Activated CD4-positive, alpha-beta T cell treated with anti-CD3 and anti-CD28 coated beads for 36 hours (primary cell): ENCODE data around the gene GPRIN3. TPM values are rescaled to one million over a fixed set of nuclear protein-coding genes. Genes with fewer than 3 reads are reported as not detected.
"Not testable (repeated sequence)": the region's sequence is repeated elsewhere in the genome, so short reads cannot be mapped to it uniquely, and the experiment has no call there.

Experiments used
- ATAC-seq: fragments of 200-7000 bp; cut with Tn5 transposase; one replicate; pipeline ENCODE4 v1.10.0; 2021; ENCODE audit warnings: mild to moderate bottlenecking, moderate library complexity
- CTCF ChIA-PET: fragments of 350-600 bp; sonication (Branson Sonifier 250); formaldehyde crosslinking; loops from one replicate; lab custom pipeline; 2021; ENCODE audit warnings: antibody characterized with exemption; lab: Charles Lee
- POLR2A ChIA-PET: fragments of 350-600 bp; sonication (Branson Sonifier 250); formaldehyde crosslinking; loops from one replicate; lab custom pipeline; 2021; ENCODE audit warnings: antibody characterized with exemption, inconsistent platforms; lab: Charles Lee
- DNase-seq: peaks from one replicate; pipeline ENCODE4 v3.0.0-alpha.2; 2020
- H3K27ac Mint-ChIP-seq: one replicate; pipeline ENCODE4 v1.8.0; 2021; ENCODE audit warnings: mixed read lengths
- H3K27me3 Mint-ChIP-seq: one replicate; pipeline ENCODE4 v1.8.0; 2021; ENCODE audit warnings: mixed read lengths
- H3K36me3 Mint-ChIP-seq: one replicate; pipeline ENCODE4 v1.8.0; 2021; ENCODE audit warnings: low read depth, mixed read lengths
- H3K4me1 Mint-ChIP-seq: one replicate; pipeline ENCODE4 v1.8.0; 2021; ENCODE audit warnings: mixed read lengths
- H3K4me3 Mint-ChIP-seq: one replicate; pipeline ENCODE4 v1.8.0; 2021; ENCODE audit warnings: mild to moderate bottlenecking, moderate library complexity, mixed read lengths
- H3K9me3 Mint-ChIP-seq: one replicate; pipeline ENCODE4 v1.8.0; 2021; ENCODE audit warnings: low read depth, mixed read lengths
- intact Hi-C, 2 experiments: fragments of 100-400 bp; cut with DNase I in 1 of 2; cut with micrococcal nuclease in 1 of 2; formaldehyde crosslinking; loops; one replicate each; pipeline versions ENCODE4 v1.14.2 to v1.15.1; 2022 to 2024; cut with DNase I, micrococcal nuclease
- total RNA-seq, 2 experiments: library from RNA; stranded (reverse); gene quantifications; one replicate each; pipeline ENCODE4 v1.2.3, GENCODE V29; 2021

The GPRIN3 gene
- total RNA-seq, 2 experiments from 2014 or later: 10.5 to 12.2 TPM

GRCh38 chr4:89312066-89312465 lies 4.5 kb upstream of the GPRIN3 start:
- no peak overlapping the region for H3K27ac Mint-ChIP-seq
- no peak overlapping the region for H3K4me3 Mint-ChIP-seq
- H3K27me3 Mint-ChIP-seq: no peaks in the 10 kb centered on the region
- peaks cover 38% of the 10 kb centered on the region for H3K4me1 Mint-ChIP-seq
- ATAC-seq (no peak), DNase-seq (no peak)
- CTCF ChIA-PET: interaction anchor here (1.4 kb wide), 1 partner anchor 14 kb away, joined by 3 read pairs; no protein-coding TSS in a partner anchor
- POLR2A ChIA-PET: no interaction called here
- no peaks in the 10 kb centered on the region for H3K36me3 Mint-ChIP-seq
- intact Hi-C loops: no loop called here
- no peaks in the 10 kb centered on the region for H3K9me3 Mint-ChIP-seq

GRCh38 chr4:89311433-89311832 lies 3.8 kb upstream of the GPRIN3 start:
- H3K27ac Mint-ChIP-seq: no peak overlapping the region
- DNase-seq (no peak), ATAC-seq (no peak)
- intact Hi-C loops: no loop called here
- H3K27me3 Mint-ChIP-seq: no peaks in the 10 kb centered on the region
- no peaks in the 10 kb centered on the region for H3K9me3 Mint-ChIP-seq
- no peaks in the 10 kb centered on the region for H3K36me3 Mint-ChIP-seq
- CTCF ChIA-PET: interaction anchor here (0.9 to 2.0 kb wide), 4 partner anchors 11 to 36 kb away, joined by 3 to 5 read pairs (median 4); no protein-coding TSS in a partner anchor
- POLR2A ChIA-PET: no interaction called here
- peaks cover 35% of the 10 kb centered on the region for H3K4me1 Mint-ChIP-seq
- no peak overlapping the region for H3K4me3 Mint-ChIP-seq

- ATAC-seq, H3K27me3 Mint-ChIP-seq, DNase-seq, H3K27ac Mint-ChIP-seq, H3K36me3 Mint-ChIP-seq, H3K9me3 Mint-ChIP-seq, H3K4me3 Mint-ChIP-seq: not testable (repeated sequence)
- ChIA-PET CTCF (interaction anchor here (0.7 to 2.0 kb wide), 4 partner anchors 8 to 83 kb away, joined by 3 to 8 read pairs (median 4); no protein-coding TSS in a partner anchor), POLR2A (interaction anchor here (0.6 kb wide), 1 partner anchor 10 kb away, joined by 3 read pairs; no protein-coding TSS in a partner anchor)
- intact Hi-C loops: loop anchor here (5.0 kb wide), 3 partner anchors 123 to 197 kb away; partner anchors contain the start of gene TIGD2 (in 1 of the 2)
- H3K4me1 Mint-ChIP-seq: peaks cover 46% of the 10 kb centered on the region
Measured at GRCh38 chr4:89309154-89309553, 1.6 kb upstream of the GPRIN3 start.

- peak overlapping the region; percentile 51 for H3K27ac Mint-ChIP-seq
Measured at GRCh38 chr4:89308161-89308500, 531 bp upstream of the GPRIN3 start.

GRCh38 chr4:89307178-89307445 lies 488 bp downstream of the GPRIN3 start:
- H3K36me3 Mint-ChIP-seq: no peaks in the 10 kb centered on the region
- intact Hi-C loops: loop anchor here (1.0 to 5.0 kb wide), 7 partner anchors 10 to 195 kb away; partner anchors contain the start of gene TIGD2 (in 1 of the 2)
- DNase-seq (no peak), ATAC-seq (peak; percentile 1)
- H3K27me3 Mint-ChIP-seq: no peaks in the 10 kb centered on the region
- ChIA-PET POLR2A (interaction anchor here (1.4 kb wide), 1 partner anchor 12 kb away, joined by 11 read pairs; no protein-coding TSS in a partner anchor), CTCF (interaction anchor here (0.9 to 2.0 kb wide), 6 partner anchors 9 to 81 kb away, joined by 3 to 17 read pairs (median 6); no protein-coding TSS in a partner anchor)
- H3K9me3 Mint-ChIP-seq: no peaks in the 10 kb centered on the region
- H3K4me3 Mint-ChIP-seq: peak overlapping the region; percentile 77
- H3K27ac Mint-ChIP-seq: peak overlapping the region; percentile 93
- peaks cover 62% of the 10 kb centered on the region for H3K4me1 Mint-ChIP-seq

More at GRCh38 chr4:89308161-89308500, 531 bp upstream of the GPRIN3 start:
- Mint-ChIP-seq H3K36me3 (no peaks in the 10 kb centered on the region), H3K4me1 (peaks cover 54% of the 10 kb centered on the region), H3K27me3 (no peaks in the 10 kb centered on the region), H3K4me3 (peak overlapping the region; percentile 77), H3K9me3 (no peaks in the 10 kb centered on the region)
- ATAC-seq (peak; percentile 11), DNase-seq (no peak)
- intact Hi-C loops: loop anchor here (1.0 to 5.0 kb wide), 4 partner anchors 9 to 196 kb away; partner anchors contain the start of gene TIGD2 (in 1 of the 2)
- CTCF ChIA-PET: interaction anchor here (1.1 to 2.0 kb wide), 6 partner anchors 9 to 82 kb away, joined by 3 to 17 read pairs (median 6); no protein-coding TSS in a partner anchor
- POLR2A ChIA-PET: interaction anchor here (0.8 to 1.4 kb wide), 2 partner anchors 10 to 14 kb away, joined by 5 to 11 read pairs; no protein-coding TSS in a partner anchor

- ATAC-seq (no peak), DNase-seq (peak; percentile 24)
- H3K4me3 Mint-ChIP-seq: peak overlapping the region; percentile 77
- ChIA-PET CTCF (interaction anchor here (2.3 kb wide), 1 partner anchor 81 kb away, joined by 10 read pairs; no protein-coding TSS in a partner anchor), POLR2A (no interaction called here)
- peak overlapping the region; percentile 93 for H3K27ac Mint-ChIP-seq
- H3K36me3 Mint-ChIP-seq: no peaks in the 10 kb centered on the region
- H3K9me3 Mint-ChIP-seq: no peaks in the 10 kb centered on the region
- H3K4me1 Mint-ChIP-seq: peaks cover 64% of the 10 kb centered on the region
- intact Hi-C loops: loop anchor here (1.0 to 5.0 kb wide), 7 partner anchors 11 to 194 kb away; partner anchors contain the start of gene TIGD2 (in 1 of the 2)
- no peaks in the 10 kb centered on the region for H3K27me3 Mint-ChIP-seq
Measured at GRCh38 chr4:89306486-89307177, 968 bp downstream of the GPRIN3 start.

GRCh38 chr4:89305712-89306437 lies 1.7 kb downstream of the GPRIN3 start:
- CTCF ChIA-PET: interaction anchor here (0.6 to 2.3 kb wide), 5 partner anchors 10 to 80 kb away, joined by 3 to 10 read pairs (median 3); no protein-coding TSS in a partner anchor
- no peaks in the 10 kb centered on the region for H3K27me3 Mint-ChIP-seq
- H3K36me3 Mint-ChIP-seq: no peaks in the 10 kb centered on the region
- DNase-seq: peak; percentile 46
- H3K27ac Mint-ChIP-seq: peak overlapping the region; percentile 93
- H3K4me1 Mint-ChIP-seq: peaks cover 70% of the 10 kb centered on the region
- H3K4me3 Mint-ChIP-seq: peak overlapping the region; percentile 77
- no peaks in the 10 kb centered on the region for H3K9me3 Mint-ChIP-seq
- ATAC-seq: peak; percentile 37
- POLR2A ChIA-PET: interaction anchor here (1.2 kb wide), 1 partner anchor 11 kb away, joined by 4 read pairs; no protein-coding TSS in a partner anchor
- intact Hi-C loops: loop anchor here (2.0 to 5.0 kb wide), 5 partner anchors 17 to 194 kb away; partner anchors contain the start of gene TIGD2 (in 1 of the 2)

- Mint-ChIP-seq H3K36me3 (no peaks in the 10 kb centered on the region), H3K4me1 (peaks cover 72% of the 10 kb centered on the region), H3K27me3 (no peaks in the 10 kb centered on the region), H3K4me3 (peak overlapping the region; percentile 77), H3K27ac (peak overlapping the region; percentile 93), H3K9me3 (no peaks in the 10 kb centered on the region)
- ChIA-PET POLR2A (interaction anchor here (1.2 kb wide), 1 partner anchor 10 kb away, joined by 4 read pairs; no protein-coding TSS in a partner anchor), CTCF (interaction anchor here (0.8 to 2.3 kb wide), 4 partner anchors 10 to 79 kb away, joined by 3 to 10 read pairs (median 4); no protein-coding TSS in a partner anchor)
- intact Hi-C loops: loop anchor here (5.0 kb wide), 3 partner anchors 127 to 193 kb away; partner anchors contain the start of gene TIGD2 (in 1 of the 2)
- ATAC-seq (no peak), DNase-seq (no peak)
Measured at GRCh38 chr4:89305028-89305427, 2.6 kb downstream of the GPRIN3 start.

- ATAC-seq: no peak
- no peak for DNase-seq
- no peaks in the 10 kb centered on the region for H3K27me3 Mint-ChIP-seq
- intact Hi-C loops: loop anchor here in 1 of 2 experiments (1.0 kb wide), 1 partner anchor 10 kb away; no protein-coding TSS in a partner anchor
- no peaks in the 10 kb centered on the region for H3K36me3 Mint-ChIP-seq
- H3K27ac Mint-ChIP-seq: peak overlapping the region; percentile 85
- POLR2A ChIA-PET: no interaction called here
- peaks cover 70% of the 10 kb centered on the region for H3K4me1 Mint-ChIP-seq
- no peaks in the 10 kb centered on the region for H3K9me3 Mint-ChIP-seq
- CTCF ChIA-PET: no interaction called here
- H3K4me3 Mint-ChIP-seq: peak overlapping the region; percentile 60
Measured at GRCh38 chr4:89303814-89304388, 3.7 kb downstream of the GPRIN3 start.

GRCh38 chr4:89303177-89303576 lies 4.4 kb downstream of the GPRIN3 start:
- H3K27me3 Mint-ChIP-seq: no peaks in the 10 kb centered on the region
- ChIA-PET POLR2A (no interaction called here), CTCF (interaction anchor here (0.7 to 1.4 kb wide), 2 partner anchors 8 to 48 kb away, joined by 3 to 5 read pairs; no protein-coding TSS in a partner anchor)
- no peaks in the 10 kb centered on the region for H3K9me3 Mint-ChIP-seq
- intact Hi-C loops: loop anchor here in 1 of 2 experiments (1.0 kb wide), 1 partner anchor 9 kb away; no protein-coding TSS in a partner anchor
- peak overlapping the region; percentile 88 for H3K27ac Mint-ChIP-seq
- ATAC-seq (peak; percentile 21), DNase-seq (peak; percentile 67)
- no peaks in the 10 kb centered on the region for H3K36me3 Mint-ChIP-seq
- peak overlapping the region; percentile 63 for H3K4me3 Mint-ChIP-seq
- peaks cover 67% of the 10 kb centered on the region for H3K4me1 Mint-ChIP-seq
